ENCODE data around the gene LNPK.

- TF ChIP-seq POLR2A (IDR thresholded peaks at IDR 0.05), result no peak
- TF ChIP-seq CTCF (IDR thresholded peaks at IDR 0.05), result no peak
Measured at GRCh38 chr2:176001916-176002687, at the start of gene LNPK.

All from testis (tissue), 2 donors.